ENCODE measurements around the gene PGR. TPM values are rescaled to one million over a fixed set of nuclear protein-coding genes. Genes with fewer than 3 reads are reported as not detected.

Gene PGR
- total RNA-seq, 1 experiment from 2014 or later: not detected

DNA sequence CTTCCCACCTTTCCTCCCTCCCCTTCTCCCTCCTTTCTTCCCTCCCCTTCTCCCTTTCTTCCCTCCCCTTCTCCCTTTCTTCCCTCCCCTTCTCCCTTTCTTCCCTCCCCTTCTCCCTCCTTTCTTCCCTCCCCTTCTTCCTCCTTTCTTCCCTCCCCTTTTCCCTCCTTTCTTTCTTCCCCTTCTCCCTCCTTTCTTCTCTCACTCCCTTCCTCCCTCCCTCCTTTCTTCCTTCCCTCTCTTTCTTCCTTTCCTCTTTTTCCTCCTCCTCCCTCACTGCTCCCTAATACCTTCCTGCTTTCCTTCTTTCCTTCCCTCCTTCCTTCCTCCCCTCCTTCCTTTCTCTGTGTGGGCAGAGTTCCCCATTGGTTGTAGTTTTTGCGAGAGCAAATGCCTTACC lies 76.1 kb downstream of the PGR start:
- Histone ChIP-seq H3K27ac (ENCODE audit: low read length) (no peak overlapping the region), H3K79me2 (ENCODE audit: low read length) (no peaks in the 10 kb centered on the region), H3K4me1 (ENCODE audit: insufficient read depth, low read length) (no peaks in the 10 kb centered on the region), H4K20me1 (ENCODE audit: low read length) (no peaks in the 10 kb centered on the region), H3K9me2 (replicated peaks; ENCODE audit: low read length) (no peaks in the 10 kb centered on the region), H3K4me3 (ENCODE audit: low read length) (no peak overlapping the region), H3K9ac (ENCODE audit: low read length) (no peak overlapping the region), H3F3A (ENCODE audit: low read length, unreplicated experiment) (no peaks in the 10 kb centered on the region), H3K4me2 (ENCODE audit: low read length) (no peak overlapping the region), H2AFZ (ENCODE audit: low read length) (no peak overlapping the region), H3K9me3 (ENCODE audit: low read length) (no peaks in the 10 kb centered on the region), H3K36me3 (ENCODE audit: low read depth, low read length) (no peaks in the 10 kb centered on the region), H3K27me3 (ENCODE audit: low read length) (peaks cover 55% of the 10 kb centered on the region)
- ChIA-PET POLR2A (ENCODE audit: unreplicated experiment) (no interaction called here), CTCF (no interaction called here)
- DNase-seq (no peak), ATAC-seq (no peak)
- intact Hi-C loops (cut with micrococcal nuclease): no loop called here
- BruUV-seq (replicated peaks): no TSS peak
- TF ChIP-seq EZH2 (IDR thresholded peaks at IDR 0.05; ENCODE audit: low read length, unreplicated experiment) (no peak), EZH2phosphoT487 (IDR thresholded peaks at IDR 0.05; ENCODE audit: borderline replicate concordance, low read length) (no peak)
- TF ChIP-seq, protein P1, sequence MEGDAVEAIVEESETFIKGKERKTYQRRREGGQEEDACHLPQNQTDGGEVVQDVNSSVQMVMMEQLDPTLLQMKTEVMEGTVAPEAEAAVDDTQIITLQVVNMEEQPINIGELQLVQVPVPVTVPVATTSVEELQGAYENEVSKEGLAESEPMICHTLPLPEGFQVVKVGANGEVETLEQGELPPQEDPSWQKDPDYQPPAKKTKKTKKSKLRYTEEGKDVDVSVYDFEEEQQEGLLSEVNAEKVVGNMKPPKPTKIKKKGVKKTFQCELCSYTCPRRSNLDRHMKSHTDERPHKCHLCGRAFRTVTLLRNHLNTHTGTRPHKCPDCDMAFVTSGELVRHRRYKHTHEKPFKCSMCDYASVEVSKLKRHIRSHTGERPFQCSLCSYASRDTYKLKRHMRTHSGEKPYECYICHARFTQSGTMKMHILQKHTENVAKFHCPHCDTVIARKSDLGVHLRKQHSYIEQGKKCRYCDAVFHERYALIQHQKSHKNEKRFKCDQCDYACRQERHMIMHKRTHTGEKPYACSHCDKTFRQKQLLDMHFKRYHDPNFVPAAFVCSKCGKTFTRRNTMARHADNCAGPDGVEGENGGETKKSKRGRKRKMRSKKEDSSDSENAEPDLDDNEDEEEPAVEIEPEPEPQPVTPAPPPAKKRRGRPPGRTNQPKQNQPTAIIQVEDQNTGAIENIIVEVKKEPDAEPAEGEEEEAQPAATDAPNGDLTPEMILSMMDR (conservative IDR thresholded peaks at IDR 0.05; ENCODE audit: low read depth, low read length): no peak

DNA sequence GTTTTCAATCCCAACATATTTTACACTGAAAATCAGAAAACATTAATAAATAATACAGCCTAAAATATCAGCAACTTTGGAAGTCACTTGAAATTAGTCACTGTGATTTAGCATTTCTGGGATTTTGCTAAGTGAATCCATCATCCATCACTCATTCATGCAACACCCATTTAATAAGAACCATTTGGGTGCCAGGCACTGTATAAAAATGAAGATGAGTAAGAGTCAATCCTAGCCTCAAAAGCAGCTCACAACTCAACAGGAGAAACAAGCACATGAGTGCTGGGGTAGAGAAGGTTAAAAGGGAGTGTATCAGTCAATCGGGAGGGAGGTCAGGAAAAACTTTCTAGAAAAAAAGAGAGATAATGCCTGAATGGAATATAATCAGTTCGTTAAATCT lies 77.9 kb downstream of the PGR start:
- no peaks in the 10 kb centered on the region for H3K9me3 ChIP-seq (ENCODE audit: low read length)
- TF ChIP-seq, protein P1 (conservative IDR thresholded peaks at IDR 0.05; ENCODE audit: low read depth, low read length): no peak
- TF ChIP-seq EZH2phosphoT487 (IDR thresholded peaks at IDR 0.05; ENCODE audit: borderline replicate concordance, low read length): no peak
- TF ChIP-seq EZH2 (IDR thresholded peaks at IDR 0.05; ENCODE audit: low read length, unreplicated experiment): no peak
- ATAC-seq (no peak), DNase-seq (no peak)
- no peaks in the 10 kb centered on the region for H3F3A ChIP-seq (ENCODE audit: low read length, unreplicated experiment)
- no peaks in the 10 kb centered on the region for H3K9me2 ChIP-seq (replicated peaks; ENCODE audit: low read length)
- peaks cover 37% of the 10 kb centered on the region for H3K27me3 ChIP-seq (ENCODE audit: low read length)
- ChIA-PET POLR2A (ENCODE audit: unreplicated experiment) (no interaction called here), CTCF (no interaction called here)
- H3K27ac ChIP-seq (ENCODE audit: low read length): no peak overlapping the region
- BruUV-seq (replicated peaks): no TSS peak
- H3K79me2 ChIP-seq (ENCODE audit: low read length): no peaks in the 10 kb centered on the region
- H4K20me1 ChIP-seq (ENCODE audit: low read length): no peaks in the 10 kb centered on the region
- H2AFZ ChIP-seq (ENCODE audit: low read length): no peak overlapping the region
- intact Hi-C loops (cut with micrococcal nuclease): no loop called here
- no peaks in the 10 kb centered on the region for H3K36me3 ChIP-seq (ENCODE audit: low read depth, low read length)
- H3K4me1 ChIP-seq (ENCODE audit: insufficient read depth, low read length): no peaks in the 10 kb centered on the region
- H3K4me3 ChIP-seq (ENCODE audit: low read length): no peak overlapping the region
- H3K4me2 ChIP-seq (ENCODE audit: low read length): no peak overlapping the region
- H3K9ac ChIP-seq (ENCODE audit: low read length): no peak overlapping the region

- Histone ChIP-seq H3K9me3 (ENCODE audit: low read length) (no peaks in the 10 kb centered on the region), H3K9ac (ENCODE audit: low read length) (no peak overlapping the region), H3K4me3 (ENCODE audit: low read length) (no peak overlapping the region), H3K27ac (ENCODE audit: low read length) (no peak overlapping the region), H3K79me2 (ENCODE audit: low read length) (no peaks in the 10 kb centered on the region), H3K4me1 (ENCODE audit: insufficient read depth, low read length) (no peaks in the 10 kb centered on the region), H3K27me3 (ENCODE audit: low read length) (peaks cover 29% of the 10 kb centered on the region), H3K4me2 (ENCODE audit: low read length) (no peak overlapping the region), H3F3A (ENCODE audit: low read length, unreplicated experiment) (no peaks in the 10 kb centered on the region), H4K20me1 (ENCODE audit: low read length) (no peaks in the 10 kb centered on the region), H3K9me2 (replicated peaks; ENCODE audit: low read length) (no peaks in the 10 kb centered on the region), H3K36me3 (ENCODE audit: low read depth, low read length) (no peaks in the 10 kb centered on the region), H2AFZ (ENCODE audit: low read length) (no peak overlapping the region)
- TF ChIP-seq, protein P1 (conservative IDR thresholded peaks at IDR 0.05; ENCODE audit: low read depth, low read length): no peak
- TF ChIP-seq EZH2 (IDR thresholded peaks at IDR 0.05; ENCODE audit: low read length, unreplicated experiment) (no peak), EZH2phosphoT487 (IDR thresholded peaks at IDR 0.05; ENCODE audit: borderline replicate concordance, low read length) (no peak)
- DNase-seq: no peak
- intact Hi-C loops (cut with micrococcal nuclease): no loop called here
- ATAC-seq: no peak
- ChIA-PET POLR2A (ENCODE audit: unreplicated experiment) (no interaction called here), CTCF (no interaction called here)
- no TSS peak for BruUV-seq (replicated peaks)
These were observed 79.8 kb downstream of the PGR start for GRCh38 chr11:101049813-101050212.
